H7 (cell line): ENCODE results near the gene SIL1. TPM values are rescaled to one million over a fixed set of nuclear protein-coding genes. Genes with fewer than 3 reads are reported as not detected.
"Not testable (repeated sequence)": the region's sequence is repeated elsewhere in the genome, so short reads cannot be mapped to it uniquely, and the experiment has no call there.

Experiments
- DNase-seq: peaks from one replicate; pipeline ENCODE4 v3.0.0; 2012
- H3K27me3 ChIP-seq: 2 replicates; pipeline ENCODE4 v1.6.0; 2011; ENCODE audit warnings: mild to moderate bottlenecking, low read length; ENCODE audit not compliant: control insufficient read depth, insufficient read depth
- H3K36me3 ChIP-seq: replicated peaks from 2 replicates; pipeline ENCODE4 v1.5.1; 2011; ENCODE audit warnings: low read length; ENCODE audit not compliant: control insufficient read depth, insufficient read depth
- H3K4me3 ChIP-seq: 2 replicates; pipeline ENCODE4 v1.5.1; 2011; ENCODE audit warnings: low read depth, mild to moderate bottlenecking, control low read depth, low read length, moderate library complexity; ENCODE audit not compliant: insufficient read depth
- total RNA-seq: library from RNA; depleted of rRNA; stranded (reverse); fragments of >200 nt; shearing (Covaris generic); gene quantifications from 2 replicates; pipeline ENCODE4 v1.2.3, GENCODE V29; 2014; rRNA removed

The SIL1 gene
- 14.8 and 17.4 TPM in 2 replicates for total RNA-seq

DNA sequence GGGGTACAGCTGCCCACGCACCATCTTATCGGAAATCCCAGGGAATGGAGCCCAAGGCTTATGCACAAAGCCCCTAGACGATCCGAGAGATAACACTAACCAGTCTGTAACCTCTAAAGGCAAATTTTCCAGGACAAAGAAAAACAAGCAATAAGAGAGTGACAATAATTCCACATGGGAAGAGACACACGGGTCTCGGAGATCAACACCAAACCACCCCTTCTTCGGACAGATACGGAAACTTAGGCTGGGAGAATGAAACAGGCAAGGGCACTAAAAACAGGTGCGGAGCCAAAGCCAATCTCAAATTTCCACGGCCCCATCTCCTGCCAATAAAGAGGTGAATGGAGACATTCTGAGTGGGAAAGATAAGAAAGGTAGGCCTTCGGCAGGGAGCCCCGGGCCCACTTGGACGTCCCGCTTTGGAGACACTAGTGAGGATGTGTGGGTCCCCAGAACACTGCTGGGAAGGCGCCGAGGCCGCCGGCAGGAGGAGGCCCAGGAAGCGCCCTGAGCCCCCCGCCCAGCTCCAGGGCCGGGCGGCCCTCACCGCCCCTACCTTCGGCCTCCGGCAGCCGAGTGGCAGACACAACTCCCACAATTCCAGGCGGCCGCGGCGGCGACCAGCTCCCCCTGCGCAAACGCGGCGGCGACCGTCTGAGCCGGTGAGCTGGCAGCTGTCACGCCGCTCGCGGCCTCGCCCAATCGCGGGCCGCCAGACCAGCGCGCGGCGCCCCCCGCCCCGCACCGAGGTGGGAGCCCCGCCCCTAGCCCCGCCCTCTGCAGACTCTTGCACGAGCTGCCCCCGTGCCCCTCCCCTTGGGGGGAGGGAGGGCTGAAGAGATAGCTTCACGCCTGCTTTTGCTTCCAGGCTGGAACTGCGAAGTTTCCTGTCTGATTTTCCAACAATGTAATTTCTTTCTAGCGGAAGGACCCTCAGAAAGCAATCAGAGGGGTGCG, at the start of gene SIL1:
Gene SIL1 (minus strand): TSS at position 659 of the 960 bp plus-strand sequence. CDS start 70,525 bp downstream, outside the sequence.
- peak within 1 kb of the TSS; percentile 62 for H3K4me3 ChIP-seq
- peak; percentile 98 for DNase-seq
- no peaks in the 10 kb centered on the region for H3K27me3 ChIP-seq
- no peaks in the 10 kb centered on the region for H3K36me3 ChIP-seq

DNA sequence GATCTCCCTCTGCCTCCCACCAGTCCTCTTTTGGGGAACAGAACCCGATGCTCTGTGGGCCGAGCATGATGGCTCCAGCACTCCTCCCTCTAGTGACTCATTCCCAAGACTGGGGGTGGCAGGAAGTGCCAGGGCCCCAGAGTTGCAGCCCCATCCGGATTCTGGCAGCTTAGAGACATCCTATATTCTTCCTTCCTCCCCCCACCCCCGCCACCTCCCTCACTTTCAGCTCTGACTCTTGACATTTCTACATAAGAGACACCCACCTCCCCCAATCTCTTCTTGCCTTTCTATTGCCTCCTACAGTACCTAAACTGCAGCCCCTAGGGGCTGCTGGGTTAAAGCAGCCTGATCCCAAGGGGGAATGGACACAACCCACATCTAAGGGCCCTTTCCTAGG, 48.2 kb upstream of the SIL1 start:
- Histone ChIP-seq H3K27me3 (no peaks in the 10 kb centered on the region), H3K4me3 (no peak overlapping the region), H3K36me3 (no peaks in the 10 kb centered on the region)
- DNase-seq, result peak; percentile 62

DNA sequence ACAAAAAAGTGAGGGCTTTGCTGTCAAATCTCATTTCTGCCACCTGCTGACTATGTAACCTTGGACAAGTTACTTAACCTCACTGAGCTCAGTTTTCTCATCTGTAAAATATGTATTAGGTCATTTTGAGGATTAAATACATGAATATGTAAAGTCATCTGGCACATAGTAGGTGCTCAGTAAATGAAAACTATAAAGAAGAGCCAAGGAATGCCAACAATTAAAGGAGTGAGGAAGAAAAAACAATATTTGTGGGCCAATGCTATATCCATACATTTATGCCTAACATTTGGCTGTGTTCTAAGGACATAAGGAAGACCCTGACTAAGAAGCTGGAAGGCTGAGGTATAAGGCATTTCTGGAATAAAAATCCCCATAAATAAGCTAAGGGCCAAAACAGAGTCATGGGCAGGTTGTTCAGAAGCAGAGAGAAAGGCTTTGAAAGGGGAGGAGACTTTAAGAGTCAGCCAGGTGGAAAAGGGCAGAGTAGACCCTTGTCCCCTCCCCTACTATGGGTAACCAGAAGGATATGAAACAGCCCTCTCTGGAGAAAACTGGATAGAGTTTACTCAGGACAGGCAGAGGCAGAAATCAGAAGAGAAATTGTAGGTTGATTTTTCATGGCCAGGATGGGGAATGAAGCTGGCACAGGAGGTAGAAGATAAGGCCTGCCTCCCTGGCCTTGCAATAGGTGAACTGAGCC, 47.6 kb upstream of the SIL1 start:
- Histone ChIP-seq H3K36me3 (no peaks in the 10 kb centered on the region), H3K4me3 (no peak overlapping the region), H3K27me3 (no peaks in the 10 kb centered on the region)
- no peak for DNase-seq

DNA sequence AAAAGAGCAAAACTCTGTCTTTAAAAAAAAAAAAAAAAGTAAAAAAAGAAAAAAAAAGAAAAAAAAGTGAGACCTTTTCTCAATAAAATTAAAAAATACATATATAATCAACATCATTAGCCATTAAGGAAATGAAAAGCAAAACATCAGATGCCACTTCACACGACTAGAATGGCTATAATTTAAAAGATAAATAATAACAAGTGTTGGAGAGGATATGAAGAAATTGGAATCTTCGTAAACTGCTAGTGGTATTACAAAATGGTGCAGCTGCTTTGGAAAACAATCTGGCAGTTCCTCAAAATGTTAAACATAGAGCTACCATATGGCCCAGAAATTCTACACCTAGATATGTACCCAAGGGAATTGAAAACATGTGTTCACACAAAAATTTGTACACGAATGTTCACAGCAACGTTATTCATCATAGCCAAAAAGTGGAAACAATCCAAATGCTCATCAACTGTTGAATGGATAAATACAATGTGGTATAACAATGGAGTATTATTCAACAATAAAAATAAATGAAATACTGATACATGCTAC, 45.3 kb upstream of the SIL1 start:
- Histone ChIP-seq H3K4me3 (no peak overlapping the region), H3K36me3 (no peaks in the 10 kb centered on the region), H3K27me3 (no peaks in the 10 kb centered on the region)
- DNase-seq, result no peak

- no peaks in the 10 kb centered on the region for H3K36me3 ChIP-seq
- no peak overlapping the region for H3K4me3 ChIP-seq
- no peaks in the 10 kb centered on the region for H3K27me3 ChIP-seq
- no peak for DNase-seq
Observed at GRCh38 chr5:139241139-139241538, 43.0 kb upstream of the SIL1 start.

DNA sequence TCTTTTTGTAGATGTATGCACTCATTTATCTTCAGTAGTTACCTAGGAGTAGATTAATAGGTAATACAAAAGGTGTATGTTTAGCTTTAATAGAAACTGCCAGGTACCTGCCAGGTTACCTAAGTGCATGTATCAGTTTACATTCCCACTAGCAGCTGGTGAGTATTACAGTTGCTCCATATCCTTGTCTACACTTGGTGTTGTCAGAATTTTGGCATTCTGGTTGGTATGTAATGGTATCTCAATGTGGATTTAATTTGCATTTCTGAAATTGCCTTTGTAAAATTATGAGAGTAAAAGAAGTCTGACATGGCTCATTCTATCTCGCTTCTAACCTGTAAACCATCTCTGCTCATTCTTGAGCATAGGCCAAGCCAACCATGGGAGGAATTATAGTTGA, 38.3 kb upstream of the SIL1 start:
- Histone ChIP-seq H3K4me3 (no peak overlapping the region), H3K36me3 (no peaks in the 10 kb centered on the region), H3K27me3 (no peaks in the 10 kb centered on the region)
- DNase-seq, result no peak

DNA sequence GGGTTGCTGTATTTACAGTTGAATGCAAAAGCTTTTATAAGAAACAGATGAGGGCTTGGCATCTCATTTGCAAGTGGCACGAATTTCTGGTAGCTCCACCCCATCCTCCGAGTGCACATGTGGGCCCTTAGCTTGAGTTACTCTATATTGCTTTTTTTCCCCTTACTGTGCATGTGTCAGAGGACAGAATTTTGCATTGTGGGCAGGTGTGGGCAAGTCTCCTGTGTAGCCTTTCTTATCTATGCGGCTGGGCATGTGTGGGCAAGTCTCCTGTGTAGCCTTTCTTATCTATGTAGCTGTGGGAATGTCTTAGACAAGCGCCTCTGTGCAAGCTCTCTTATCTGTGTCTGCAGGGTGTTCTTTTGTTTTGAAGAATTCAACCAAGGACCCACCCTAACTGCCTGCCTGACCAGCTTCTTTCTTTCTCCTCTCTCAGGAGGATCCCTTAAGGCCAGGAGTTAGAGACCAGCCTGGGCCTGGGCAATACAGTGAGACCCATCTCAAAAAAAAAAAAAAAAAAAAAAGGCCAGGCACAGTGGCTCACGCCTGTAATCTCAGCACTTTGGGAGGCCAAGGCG, 34.1 kb upstream of the SIL1 start:
- no peaks in the 10 kb centered on the region for H3K36me3 ChIP-seq
- no peaks in the 10 kb centered on the region for H3K27me3 ChIP-seq
- no peak for DNase-seq
- H3K4me3 ChIP-seq, result no peak overlapping the region

GRCh38 chr5:139228201-139228803, 30.1 kb upstream of the SIL1 start:
- DNase-seq, result no peak
- no peaks in the 10 kb centered on the region for H3K36me3 ChIP-seq
- H3K27me3 ChIP-seq, result no peaks in the 10 kb centered on the region
- H3K4me3 ChIP-seq, result no peak overlapping the region

GRCh38 chr5:139226131-139226530, 28.0 kb upstream of the SIL1 start:
- H3K36me3 ChIP-seq, result no peaks in the 10 kb centered on the region
- DNase-seq, result no peak
- H3K4me3 ChIP-seq, result no peak overlapping the region
- H3K27me3 ChIP-seq, result no peaks in the 10 kb centered on the region

DNA sequence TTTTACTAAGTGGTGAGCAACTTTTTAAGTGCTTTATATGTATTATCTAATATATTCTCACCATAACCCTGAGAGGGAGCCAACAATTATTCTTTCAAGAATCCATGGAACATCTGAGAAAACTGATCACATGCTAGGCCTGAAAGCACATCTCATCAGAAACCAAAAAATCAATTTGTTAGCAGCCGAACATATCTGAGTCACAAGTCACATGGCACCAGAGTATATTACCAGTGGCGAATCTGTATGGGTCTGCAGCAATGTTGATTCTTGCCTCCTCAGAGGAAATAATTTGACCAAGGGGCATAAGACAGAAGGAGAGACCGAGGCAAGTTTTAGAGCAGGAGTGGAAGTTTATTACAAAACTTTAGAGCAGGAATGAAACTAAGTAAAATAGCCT, 25.3 kb upstream of the SIL1 start:
- DNase-seq, result no peak
- no peaks in the 10 kb centered on the region for H3K36me3 ChIP-seq
- H3K4me3 ChIP-seq, result no peak overlapping the region
- H3K27me3 ChIP-seq, result no peaks in the 10 kb centered on the region

DNA sequence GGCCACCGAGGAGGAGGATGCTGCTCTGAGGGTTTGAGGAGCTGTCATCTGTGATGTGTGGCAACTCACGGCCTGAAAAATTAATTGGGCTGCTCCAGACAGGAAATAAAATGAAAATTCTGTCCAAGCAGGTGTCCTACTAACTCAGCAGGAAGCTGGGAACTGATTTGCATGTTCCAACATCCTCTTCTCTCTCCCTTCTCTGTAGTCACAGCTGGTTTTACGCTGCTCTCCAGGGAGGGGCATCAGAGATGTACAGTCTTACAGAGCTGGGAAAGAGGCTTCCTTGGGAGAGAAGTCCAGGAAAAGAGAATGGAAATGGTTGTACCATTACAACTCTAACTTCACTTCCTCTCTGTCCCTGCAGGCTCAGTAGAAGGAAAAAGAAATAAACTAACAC, 24.2 kb upstream of the SIL1 start:
- Histone ChIP-seq H3K36me3 (no peaks in the 10 kb centered on the region), H3K27me3 (no peaks in the 10 kb centered on the region), H3K4me3 (no peak overlapping the region)
- DNase-seq, result no peak

GRCh38 chr5:139218038-139218437, 19.9 kb upstream of the SIL1 start:
- not testable (repeated sequence) for DNase-seq, H3K27me3 ChIP-seq, H3K4me3 ChIP-seq, H3K36me3 ChIP-seq

DNA sequence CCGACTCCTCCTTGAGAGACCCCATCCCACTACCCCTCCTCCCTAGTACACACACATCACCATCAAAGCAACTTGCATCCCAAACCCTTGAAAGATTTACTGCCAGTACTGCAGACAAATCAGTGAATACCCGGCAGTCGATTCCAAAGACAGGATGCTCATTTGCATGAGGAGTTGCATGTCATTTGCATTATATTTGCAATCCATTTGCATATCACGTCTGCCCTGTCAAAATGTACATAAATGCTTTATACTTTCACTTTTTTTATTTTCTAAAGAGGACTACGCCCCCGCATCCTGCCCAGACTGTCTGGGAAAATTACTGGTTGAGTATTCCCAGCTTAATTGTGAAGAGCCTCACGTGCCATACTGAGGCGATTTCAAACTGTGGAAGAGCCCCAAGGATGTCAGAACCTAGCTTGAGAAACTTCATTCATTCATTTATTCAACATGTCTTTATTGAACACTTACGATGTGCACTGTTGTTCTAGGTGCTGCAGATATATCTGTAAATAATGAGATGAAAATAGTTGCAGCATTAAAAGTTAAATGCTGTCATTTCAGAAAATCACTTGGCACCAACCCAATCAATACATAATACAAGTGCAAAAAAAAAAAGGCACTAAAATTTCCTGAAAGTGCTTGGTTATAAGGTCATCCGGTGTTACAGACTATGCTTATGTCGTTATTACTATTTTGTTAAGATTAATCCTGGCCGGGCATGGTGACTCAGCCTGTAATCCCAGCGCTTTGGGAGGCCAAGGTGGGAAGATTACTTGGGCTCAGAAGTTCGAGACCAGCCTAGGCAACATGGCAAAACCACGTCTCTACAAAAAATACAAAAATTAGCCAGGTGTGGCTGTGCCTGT, 17.2 kb upstream of the SIL1 start:
- peak; percentile 38 for DNase-seq
- H3K36me3 ChIP-seq, result no peaks in the 10 kb centered on the region
- H3K4me3 ChIP-seq, result no peak overlapping the region
- H3K27me3 ChIP-seq, result no peaks in the 10 kb centered on the region
